Stimulated activated CD8-positive, alpha-beta memory T cell treated with anti-CD3 and anti-CD28 coated beads, Interleukin-15, amount 100 ng/mL, for 48 hours (primary cell): ENCODE data around the gene OR1F1.
"Not testable (repeated sequence)": the region's sequence is repeated elsewhere in the genome, so short reads cannot be mapped to it uniquely, and the experiment has no call there.

ENCODE experiments used
- DNase-seq, 2 donors: peaks; one replicate each; pipeline ENCODE4 v3.0.0-alpha.2; 2020; ENCODE audit warnings: low read depth in 2 of 2

Gene OR1F1

GRCh38 chr16:3198334-3199072 is 10.5 kb downstream of the OR1F1 start:
- DNase-seq: no peak

- no peak for DNase-seq
These were observed 15.0 kb downstream of the OR1F1 start for GRCh38 chr16:3202903-3203539.

DNA sequence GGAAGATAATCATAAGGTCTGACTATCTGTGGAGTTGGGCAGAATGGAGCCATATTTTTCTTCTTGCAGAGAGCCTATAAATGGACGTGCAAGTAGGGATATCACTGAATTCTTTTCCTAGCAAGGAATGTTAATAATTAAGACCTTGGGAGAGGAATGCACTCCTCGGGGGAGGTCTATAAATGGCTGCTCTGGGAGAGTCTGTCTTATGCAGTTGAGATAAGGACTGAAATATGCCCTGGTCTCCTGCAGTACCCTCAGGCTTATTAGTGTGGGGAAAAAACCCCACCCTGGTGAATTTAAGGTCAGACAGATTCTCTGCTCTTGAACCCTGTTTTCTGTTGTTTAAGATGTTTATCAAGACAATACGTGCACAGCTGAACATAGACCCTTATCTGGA is 17.9 kb downstream of the OR1F1 start:
- DNase-seq: not testable (repeated sequence)

GRCh38 chr16:3207086-3207953 is 19.3 kb downstream of the OR1F1 start:
- DNase-seq: no peak

- DNase-seq: no peak
These were observed 24.0 kb downstream of the OR1F1 start for GRCh38 chr16:3212006-3212405.

- DNase-seq: no peak
These were observed 24.6 kb downstream of the OR1F1 start for GRCh38 chr16:3212567-3212966.

GRCh38 chr16:3214904-3215600 is 27.0 kb downstream of the OR1F1 start:
- no peak for DNase-seq

- no peak for DNase-seq
These were observed 27.7 kb downstream of the OR1F1 start for GRCh38 chr16:3215601-3216262.

GRCh38 chr16:3216263-3216640 is 28.2 kb downstream of the OR1F1 start:
- DNase-seq: no peak

GRCh38 chr16:3220839-3221238 is 32.8 kb downstream of the OR1F1 start:
- DNase-seq: no peak

DNA sequence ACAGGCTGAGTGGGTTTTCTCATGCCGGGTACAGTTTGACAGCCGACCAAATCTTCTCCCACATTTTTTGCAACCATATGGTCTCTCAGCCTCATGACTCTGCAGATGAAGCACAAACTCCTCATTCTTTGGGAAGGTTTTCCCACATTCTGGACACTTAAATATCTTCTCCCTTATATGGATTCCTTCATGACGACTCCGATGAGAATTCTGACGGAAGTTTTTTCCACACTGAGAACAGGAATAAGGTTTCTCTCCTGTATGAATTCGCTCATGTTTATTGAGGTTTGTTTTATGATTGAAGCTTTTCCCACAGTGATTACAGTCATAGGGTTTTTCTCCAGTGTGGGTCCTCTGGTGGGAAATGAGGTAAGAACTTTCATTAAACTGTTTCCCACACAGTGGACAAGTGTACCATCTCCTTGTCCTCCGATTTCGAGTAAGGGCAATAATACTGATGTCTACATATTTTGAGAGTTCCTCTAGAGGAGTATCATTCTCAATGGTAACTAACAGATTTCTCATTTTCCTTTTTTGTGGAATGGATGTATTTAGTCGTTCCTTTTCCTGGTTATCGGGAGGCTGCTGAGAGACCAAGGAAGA is 36.0 kb downstream of the OR1F1 start:
- DNase-seq: no peak

DNA sequence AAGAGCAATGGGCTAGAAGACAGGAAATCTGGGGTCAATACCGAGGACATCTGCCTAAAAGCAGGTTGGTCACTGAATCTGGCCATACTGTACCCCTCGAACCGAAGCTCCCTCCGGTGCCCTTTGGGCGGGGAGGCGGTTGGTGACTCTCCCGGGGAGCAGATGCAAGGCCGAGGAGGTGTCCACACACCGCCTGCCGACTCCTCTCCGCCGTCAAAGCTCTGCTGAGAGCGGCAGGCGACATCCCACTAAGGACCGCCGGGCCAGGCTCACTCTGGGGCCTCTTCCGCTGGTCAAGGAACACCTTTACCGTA is 46.5 kb downstream of the OR1F1 start:
- no peak for DNase-seq

GRCh38 chr16:3234857-3235561 is 47.0 kb downstream of the OR1F1 start, which contains the start of gene ZNF200:
TSS of gene ZNF200 (minus strand) at chr16:3235158. CDS start at chr16:3233755, 1,403 bp downstream.
- peak; percentile 89 to 91 for DNase-seq

GRCh38 chr16:3235856-3236669 is 48.1 kb downstream of the OR1F1 start:
- DNase-seq: no peak

- no peak for DNase-seq
These were observed 53.8 kb downstream of the OR1F1 start for GRCh38 chr16:3241761-3242160.

GRCh38 chr16:3242709-3243108 is 54.7 kb downstream of the OR1F1 start:
- no peak for DNase-seq

GRCh38 chr16:3243882-3244281 is 55.9 kb downstream of the OR1F1 start:
- DNase-seq: no peak

GRCh38 chr16:3246002-3246401 is 58.0 kb downstream of the OR1F1 start:
- DNase-seq: no peak

GRCh38 chr16:3246876-3247275 is 58.9 kb downstream of the OR1F1 start:
- DNase-seq: no peak

GRCh38 chr16:3248596-3248995 is 60.6 kb downstream of the OR1F1 start:
- DNase-seq: no peak
